Esophagus muscularis mucosa (tissue), 3 donors: Measurements from ENCODE around the gene SCN8A.

ENCODE experiments used
- POLR2A ChIP-seq: fragments of 450-650 bp; IDR thresholded peaks from one replicate; pipeline ENCODE4 v1.6.1; 2017; ENCODE audit warnings: antibody characterized with exemption, moderate library complexity, mild to moderate bottlenecking, low read depth
- TF ChIP-seq, protein P1 (sequence below), 3 experiments: fragments of 200-600 bp in 2 of 3; fragments of 450-650 bp in 1 of 3; sonication (generic) in 2 of 3; IDR thresholded peaks; one replicate each; pipeline ENCODE4 v1.5.1; 2017 to 2019; ENCODE audit warnings: antibody characterized with exemption in 3 of 3, mild to moderate bottlenecking in 2 of 3, moderate library complexity in 1 of 3

DNA sequence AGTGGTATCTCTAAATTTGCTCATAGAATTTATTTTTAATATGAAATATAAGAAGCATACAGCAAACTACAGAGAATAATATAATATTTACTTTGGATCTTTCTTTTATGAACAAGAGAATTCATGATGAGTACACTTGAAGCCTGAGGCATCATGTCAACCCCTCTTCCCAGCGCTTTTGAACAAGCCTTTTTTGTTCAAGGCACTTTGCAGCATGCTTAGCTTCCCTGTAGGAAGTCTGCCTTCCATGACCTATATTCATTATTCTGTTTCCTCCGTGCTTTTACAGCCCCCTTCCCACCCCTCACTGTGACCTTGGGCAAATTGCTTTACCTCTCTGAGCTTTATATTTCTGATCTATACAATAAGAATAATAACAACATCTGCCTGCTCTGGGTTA, 41.6 kb downstream of the SCN8A start:
- TF ChIP-seq, protein P1, sequence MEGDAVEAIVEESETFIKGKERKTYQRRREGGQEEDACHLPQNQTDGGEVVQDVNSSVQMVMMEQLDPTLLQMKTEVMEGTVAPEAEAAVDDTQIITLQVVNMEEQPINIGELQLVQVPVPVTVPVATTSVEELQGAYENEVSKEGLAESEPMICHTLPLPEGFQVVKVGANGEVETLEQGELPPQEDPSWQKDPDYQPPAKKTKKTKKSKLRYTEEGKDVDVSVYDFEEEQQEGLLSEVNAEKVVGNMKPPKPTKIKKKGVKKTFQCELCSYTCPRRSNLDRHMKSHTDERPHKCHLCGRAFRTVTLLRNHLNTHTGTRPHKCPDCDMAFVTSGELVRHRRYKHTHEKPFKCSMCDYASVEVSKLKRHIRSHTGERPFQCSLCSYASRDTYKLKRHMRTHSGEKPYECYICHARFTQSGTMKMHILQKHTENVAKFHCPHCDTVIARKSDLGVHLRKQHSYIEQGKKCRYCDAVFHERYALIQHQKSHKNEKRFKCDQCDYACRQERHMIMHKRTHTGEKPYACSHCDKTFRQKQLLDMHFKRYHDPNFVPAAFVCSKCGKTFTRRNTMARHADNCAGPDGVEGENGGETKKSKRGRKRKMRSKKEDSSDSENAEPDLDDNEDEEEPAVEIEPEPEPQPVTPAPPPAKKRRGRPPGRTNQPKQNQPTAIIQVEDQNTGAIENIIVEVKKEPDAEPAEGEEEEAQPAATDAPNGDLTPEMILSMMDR (IDR thresholded peaks at IDR 0.05) = no peak
- no peak for TF ChIP-seq POLR2A
